ENCODE results near the gene JAKMIP1. TPM values are rescaled to one million over a fixed set of nuclear protein-coding genes. Genes with fewer than 3 reads are reported as not detected.

Gene JAKMIP1
- total and polyA plus RNA-seq, 2 of the 13 experiments (the other 11 are each of a cell fraction or from before 2014, with no cell fraction given) = not detected

- TF ChIP-seq HCFC1 (IDR thresholded peaks at IDR 0.05; ENCODE audit: low read depth, low read length) (no peak), ZNF75D (CRISPR knock-in tag; IDR thresholded peaks at IDR 0.05; ENCODE audit: borderline replicate concordance) (no peak), FOXA3 (CRISPR knock-in tag; IDR thresholded peaks at IDR 0.05) (no peak), U2AF1 (optimal IDR thresholded peaks at IDR 0.05; ENCODE audit: low read depth, low read length) (no peak), LCORL (IDR thresholded peaks at IDR 0.05) (no peak), LCORL (CRISPR knock-in tag; IDR thresholded peaks at IDR 0.05) (no peak), YY1 (IDR thresholded peaks at IDR 0.05; ENCODE audit: insufficient read depth, insufficient replicate concordance, low read depth, low read length) (no peak), FOXM1 (CRISPR knock-in tag; IDR thresholded peaks at IDR 0.05) (no peak), HHEX (CRISPR knock-in tag; IDR thresholded peaks at IDR 0.05) (no peak), HMGXB3 (CRISPR knock-in tag; IDR thresholded peaks at IDR 0.05; ENCODE audit: borderline replicate concordance) (no peak), ZNF580 (CRISPR knock-in tag; IDR thresholded peaks at IDR 0.05; ENCODE audit: borderline replicate concordance, low read depth) (no peak), CENPT (CRISPR knock-in tag; IDR thresholded peaks at IDR 0.05; ENCODE audit: low read depth) (no peak), NR2F2 (IDR thresholded peaks at IDR 0.05; ENCODE audit: borderline replicate concordance, low read depth) (no peak), ZBTB26 (CRISPR knock-in tag; IDR thresholded peaks at IDR 0.05; ENCODE audit: borderline replicate concordance) (no peak), FOXO4 (CRISPR knock-in tag; conservative IDR thresholded peaks at IDR 0.05) (no peak), ZNF138 (CRISPR knock-in tag; IDR thresholded peaks at IDR 0.05; ENCODE audit: low read depth) (no peak), ZUFSP (CRISPR knock-in tag; IDR thresholded peaks at IDR 0.05; ENCODE audit: borderline replicate concordance) (no peak)
- FAIRE-seq (no peak), DNase-seq (ENCODE audit: low spot score) (no peak), ATAC-seq (no peak)
- H3K79me2 ChIP-seq (ENCODE audit: insufficient read depth, low read length) = no peaks in the 10 kb centered on the region
- peaks cover 8 to 61% of the 10 kb centered on the region in 2 experiments; a peak in 4 of 5 replicates for H3K27me3 ChIP-seq (ENCODE audit: control insufficient read depth in 1 of 2, insufficient read depth in 2 of 2, low read length in 2 of 2)
- no TSS peak for BruUV-seq (replicated peaks)
- ChIA-PET CTCF (ENCODE audit: low intra/inter-chr PET ratio, low total read pairs) (no interaction called here), POLR2A (no interaction called here)
- no peak overlapping the region for H3K27ac ChIP-seq (ENCODE audit: extremely low read length, insufficient read depth, low read length)
- no peaks in the 10 kb centered on the region for H3K36me3 ChIP-seq (replicated peaks in 1 of 2; ENCODE audit: control insufficient read depth in 1 of 2, insufficient read depth in 2 of 2, low read length in 2 of 2)
- no peak overlapping the region for H3K4me3 ChIP-seq (replicated peaks in 1 of 3; ENCODE audit: insufficient read depth in 1 of 3, low read depth in 2 of 3, low read length in 3 of 3)
- no peak overlapping the region for H3K4me2 ChIP-seq (ENCODE audit: low read depth, low read length)
- no peaks in the 10 kb centered on the region for H4K20me1 ChIP-seq (ENCODE audit: insufficient read depth, low read length)
- 0% methylated on average over 2 of the region's 7 CpGs for WGBS (ENCODE audit: low lambda C conversion rate)
- intact Hi-C loops (cut with micrococcal nuclease; ENCODE audit: unreplicated experiment) (no loop called here), in situ Hi-C loops (cut with HindIII; ENCODE audit: extremely low pct_ligation_motif_present, low pct_unique_long_range_greater_than_20kb) (no loop called here)
- H3K9me3 ChIP-seq (ENCODE audit: low read length) = no peaks in the 10 kb centered on the region
- no peaks in the 10 kb centered on the region for H3K4me1 ChIP-seq (ENCODE audit: insufficient read depth, low read length)
- no peak overlapping the region for H2AFZ ChIP-seq (ENCODE audit: low read length)
- H3K9ac ChIP-seq (ENCODE audit: insufficient read depth, low read depth, low read length) = no peak overlapping the region
Observed at GRCh38 chr4:6043843-6044242, 156.5 kb downstream of the JAKMIP1 start.
